SIG-M5 treated with dmso at 0.1 percent for 504 hours (cell line): ENCODE data around the gene PHF19.

Experiments
- DNase-seq: peaks from one replicate; lab custom pipeline; 2025; ENCODE audit not compliant: unreplicated experiment; lab: John Stamatoyannopoulos, UW

Gene PHF19

DNA sequence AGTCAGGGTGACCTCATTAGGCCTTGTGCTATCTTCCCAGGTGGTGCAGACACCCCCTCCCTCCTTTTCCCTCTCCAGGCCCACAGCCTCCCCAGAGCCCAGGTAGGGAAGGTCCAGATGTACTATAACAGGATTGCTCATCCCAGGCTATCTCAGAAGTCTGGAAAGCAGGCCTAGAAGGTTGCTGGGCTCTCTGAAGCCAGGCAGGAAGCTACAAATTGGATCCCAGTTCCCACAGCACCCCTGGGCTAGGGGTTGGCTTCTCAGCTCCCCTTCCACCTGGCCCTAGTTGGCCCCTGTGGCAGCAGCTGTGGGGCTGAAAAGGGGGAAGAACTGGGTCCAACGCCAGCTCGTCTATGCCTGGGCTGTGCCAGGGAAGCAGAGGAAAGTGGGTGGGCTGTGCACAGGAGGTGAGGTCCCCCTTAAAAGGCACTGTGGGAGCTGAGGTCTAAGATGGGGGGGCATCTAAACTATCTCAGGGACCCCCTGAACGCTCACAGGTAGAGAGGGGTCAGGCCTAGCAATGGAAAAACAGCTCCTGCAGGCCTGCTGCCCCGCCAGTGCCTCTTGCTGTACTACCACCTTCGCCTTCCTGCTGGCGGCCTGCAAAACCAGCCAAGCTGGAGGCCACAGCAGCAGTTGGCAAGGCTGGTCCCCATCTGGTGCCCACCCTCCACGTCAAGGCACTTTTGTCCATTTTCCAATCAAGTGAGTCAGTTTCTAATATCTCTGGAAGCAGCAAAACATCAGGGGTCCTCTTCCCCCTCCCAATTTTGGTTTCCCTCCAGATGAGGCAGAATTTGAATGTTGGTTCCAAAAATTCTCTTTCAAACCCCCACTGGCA, 20.9 kb downstream of the PHF19 start:
- no peak for DNase-seq

DNA sequence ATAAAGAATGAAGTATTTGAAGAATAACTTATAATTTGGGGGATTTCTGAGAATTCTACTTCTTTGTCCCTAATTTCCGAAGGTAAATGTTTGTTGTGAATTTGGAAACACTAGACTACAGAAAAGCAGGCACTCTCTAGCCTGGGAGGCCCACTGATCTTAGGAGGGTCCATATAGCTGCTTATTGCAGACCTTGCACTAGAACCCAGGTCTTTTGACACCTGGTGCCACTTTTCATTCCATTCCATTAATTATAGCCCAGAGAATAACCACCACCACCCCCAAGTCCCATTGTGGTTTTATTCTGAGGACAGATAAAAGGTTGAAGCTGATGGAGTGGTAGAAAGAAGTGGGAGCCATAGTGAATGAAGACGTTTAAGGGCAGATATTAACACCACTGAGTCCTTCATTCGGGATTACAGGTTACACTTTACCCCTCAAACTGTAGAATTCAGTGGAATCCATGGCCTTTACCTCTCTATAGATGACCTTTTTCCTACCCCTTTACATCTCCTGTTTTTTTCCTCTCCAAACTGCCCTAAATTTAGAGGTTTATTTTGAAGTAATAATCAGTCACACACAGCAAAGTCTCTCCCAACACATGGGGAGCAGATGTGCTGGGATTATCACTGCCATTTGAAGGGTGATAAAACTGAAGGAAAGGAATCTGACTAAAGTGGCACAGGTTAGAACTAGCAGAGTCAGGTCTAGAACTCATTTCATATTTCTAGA, 22.2 kb downstream of the PHF19 start:
- DNase-seq = no peak

DNA sequence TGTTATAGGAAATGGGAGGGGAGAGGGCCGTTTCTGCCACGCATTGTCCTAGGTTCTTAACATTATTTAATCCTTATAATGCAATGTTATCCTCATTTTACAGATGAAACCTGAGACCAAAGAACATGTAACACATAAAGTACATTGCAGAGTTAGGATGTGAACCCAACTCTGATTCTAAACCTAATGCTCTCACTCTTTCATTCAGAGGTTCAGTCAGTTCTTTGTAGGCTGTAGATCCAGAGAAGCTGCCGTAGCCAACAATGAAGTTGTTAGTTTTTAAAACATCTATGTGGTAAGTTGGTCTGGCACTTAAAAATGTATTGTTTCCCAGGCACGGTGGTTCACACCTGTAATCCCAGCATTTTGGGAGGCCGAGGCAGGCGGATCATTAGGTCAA, 23.8 kb downstream of the PHF19 start:
- no peak for DNase-seq

DNA sequence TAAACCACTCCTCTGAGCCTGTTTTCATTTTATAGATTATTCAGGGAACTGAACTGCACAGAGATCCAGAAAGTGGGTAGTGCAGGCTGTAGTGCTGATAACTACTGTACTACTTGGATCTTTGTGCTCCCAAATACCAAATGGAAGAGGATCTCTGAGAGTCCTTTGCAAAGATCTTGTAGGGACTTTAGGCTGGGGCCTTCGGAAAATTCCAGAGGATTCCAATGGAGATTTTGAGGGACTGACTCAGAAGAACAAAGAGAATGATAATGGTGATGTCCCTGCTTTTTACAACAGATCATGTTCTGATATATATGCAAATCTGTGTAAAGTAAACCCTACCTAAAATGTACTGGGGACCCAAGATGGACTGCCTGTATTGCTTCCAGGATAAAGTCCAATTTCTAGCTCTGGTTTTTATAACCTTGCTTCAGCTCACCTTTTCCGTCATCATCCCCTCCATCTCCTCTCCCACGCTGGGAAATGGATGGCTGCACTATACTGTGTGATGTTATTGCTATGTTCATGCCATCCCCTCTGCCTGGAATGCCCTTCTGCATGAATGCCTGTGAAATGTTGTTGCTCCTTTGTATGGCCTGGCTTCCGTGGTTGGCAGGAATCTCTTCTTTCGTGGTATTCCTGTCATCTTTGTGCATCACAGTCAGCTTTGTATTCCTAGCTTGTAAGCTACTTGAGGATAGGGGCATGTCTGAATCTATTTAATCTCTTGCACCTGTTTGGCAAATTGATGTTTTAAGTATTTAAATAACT, 24.6 kb downstream of the PHF19 start:
- no peak for DNase-seq

DNA sequence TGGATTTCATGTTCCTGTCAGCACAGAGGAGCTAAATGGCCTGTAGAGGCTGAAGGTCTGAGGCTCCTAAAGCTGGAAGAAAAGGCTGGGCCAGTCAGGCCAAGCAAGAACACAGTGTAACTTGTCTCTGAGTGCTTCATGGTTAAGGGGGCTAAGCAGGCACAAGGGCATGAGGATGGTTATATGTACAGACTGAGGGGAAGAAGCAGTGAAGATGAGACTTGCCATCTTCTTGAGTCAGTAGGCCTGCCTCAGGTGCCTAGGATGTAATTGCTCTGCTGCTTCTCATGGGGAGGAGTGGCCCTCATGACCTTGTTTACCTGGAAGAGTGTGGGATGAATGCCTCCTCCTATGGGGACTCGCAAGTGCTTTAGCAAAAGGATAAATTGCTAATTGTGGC, 25.5 kb downstream of the PHF19 start:
- DNase-seq = no peak

DNA sequence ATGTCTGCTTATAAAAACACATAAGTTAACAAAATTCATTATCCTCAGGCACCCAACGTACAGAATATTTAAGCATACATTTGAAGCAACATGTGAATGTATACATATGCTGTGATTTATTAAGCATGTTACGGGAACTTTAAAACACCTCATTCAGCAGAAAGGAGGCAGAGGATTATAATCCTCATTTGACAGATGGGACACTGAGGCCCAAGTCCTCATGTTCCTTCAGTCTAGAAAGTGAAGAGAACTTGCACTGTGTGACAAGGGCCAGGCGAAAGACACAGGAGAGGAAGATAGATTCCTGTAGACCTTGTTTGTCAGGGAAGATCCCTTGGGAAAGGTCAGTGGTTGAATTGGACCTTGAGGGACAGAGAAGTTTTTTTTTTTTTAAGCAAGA, 26.7 kb downstream of the PHF19 start:
- no peak for DNase-seq

DNA sequence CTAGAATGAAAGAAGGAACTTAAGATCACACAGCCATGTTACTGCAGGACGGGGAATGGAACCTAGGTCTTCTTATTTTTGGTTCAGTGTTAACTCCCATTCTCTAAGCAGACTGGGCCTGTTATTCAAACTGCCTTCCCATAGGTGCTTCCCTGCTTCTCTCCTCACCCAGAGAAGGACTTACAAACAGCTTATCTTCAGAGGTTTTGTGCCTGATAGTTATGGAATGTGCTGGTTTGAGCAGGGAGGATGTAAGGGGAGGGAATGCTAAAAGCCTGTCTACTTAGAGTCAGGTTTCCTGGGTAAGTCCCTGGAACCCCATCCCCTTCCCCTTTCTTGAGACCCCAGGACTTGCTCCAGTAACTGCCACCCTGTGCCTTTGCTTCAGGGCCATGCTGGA, 30.1 kb downstream of the PHF19 start:
- no peak for DNase-seq

DNA sequence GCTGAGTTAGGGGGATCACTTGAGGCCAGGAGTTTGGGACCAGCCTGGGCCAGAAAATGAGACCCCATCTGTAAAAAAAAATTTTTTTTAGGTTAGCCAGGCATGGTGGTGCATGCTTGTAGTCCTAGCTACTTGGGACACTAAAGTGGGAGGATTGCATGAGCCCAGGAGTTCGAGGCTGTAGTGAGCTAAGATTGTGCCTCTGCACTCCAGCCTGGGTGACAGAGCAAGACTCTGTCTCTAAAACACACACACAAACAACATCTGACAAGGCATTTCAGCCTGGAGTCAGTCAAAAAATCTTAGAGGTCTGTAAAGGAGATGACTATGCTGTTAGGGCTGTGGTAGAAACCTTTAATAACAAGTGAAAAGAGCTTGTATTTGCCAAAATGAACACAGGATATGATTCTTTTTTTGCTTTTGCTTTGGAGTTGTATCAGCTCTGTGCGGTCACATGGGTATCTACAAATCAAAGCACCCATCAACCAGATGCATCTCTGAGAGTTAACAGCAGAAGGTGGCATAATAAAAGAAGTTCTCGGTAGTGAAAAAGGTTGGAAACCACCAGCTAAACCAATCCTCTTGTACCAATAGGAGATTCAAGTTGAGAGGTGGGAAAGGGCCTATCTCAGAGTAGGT, 30.6 kb downstream of the PHF19 start:
- no peak for DNase-seq

DNA sequence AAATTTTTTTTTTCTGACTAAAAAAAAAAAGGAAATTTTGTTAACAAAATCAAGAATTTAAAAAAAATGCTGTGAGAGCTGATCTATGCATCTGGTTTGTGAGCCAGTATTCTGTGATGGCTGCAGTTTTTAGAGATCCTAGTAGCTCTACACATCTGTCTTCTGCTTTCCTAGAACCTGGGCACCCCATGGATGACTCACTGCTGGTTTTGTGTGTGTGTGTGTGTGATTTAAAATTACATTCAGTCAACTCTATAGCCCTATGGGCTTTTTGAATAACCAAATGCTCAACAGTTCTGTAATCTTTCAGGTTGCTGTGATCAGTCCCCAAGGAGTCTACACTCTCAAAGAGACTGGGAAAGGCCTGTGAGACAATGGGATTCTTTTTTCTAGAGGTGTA, 31.7 kb downstream of the PHF19 start:
- no peak for DNase-seq

DNA sequence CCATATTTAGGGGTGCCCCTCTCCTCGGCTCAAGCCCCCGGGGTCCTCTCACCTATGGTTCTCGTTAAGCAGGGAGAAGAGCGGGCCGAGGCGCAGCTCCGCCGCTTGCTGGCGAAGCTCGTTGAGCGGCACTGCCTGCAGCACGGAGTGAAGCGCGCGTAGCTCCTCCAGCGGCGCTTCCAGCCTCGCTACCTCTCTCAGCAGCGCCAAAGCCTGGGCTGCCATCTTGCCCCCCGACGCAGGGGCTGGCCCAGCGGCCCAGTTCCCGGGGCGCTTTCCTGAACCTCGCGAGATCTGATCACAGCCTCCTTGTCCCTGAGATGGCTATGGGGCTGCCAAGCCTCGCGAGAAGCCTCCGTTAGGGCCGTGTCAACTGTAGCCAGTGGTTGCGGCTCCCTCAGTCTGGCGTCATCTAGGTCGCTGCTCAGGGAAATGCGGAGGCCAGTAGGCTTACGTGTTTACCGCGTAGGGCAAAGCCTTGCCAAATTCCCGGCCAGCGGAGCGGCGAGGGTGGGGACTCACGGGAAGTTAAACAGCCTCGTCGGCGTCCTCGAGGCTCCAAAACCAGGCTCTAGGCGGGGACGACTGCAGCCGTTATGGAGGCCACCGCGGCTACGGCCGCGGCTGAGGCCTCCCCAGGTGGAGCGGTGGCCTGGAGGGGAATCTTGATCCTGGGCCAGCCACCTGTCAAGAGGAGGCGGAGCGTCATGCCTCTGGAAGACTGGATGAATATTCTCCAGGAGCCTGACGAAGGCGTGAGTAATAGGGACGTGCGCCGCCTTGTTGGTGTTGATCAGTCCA, 34.1 kb downstream of the PHF19 start, which contains the start of gene PSMD5:
Gene PSMD5, minus strand, starts transcription at position 238 of the 801 bp plus-strand sequence. Its CDS starts 13 bp downstream, at position 225.
- DNase-seq = peak; percentile 98

DNA sequence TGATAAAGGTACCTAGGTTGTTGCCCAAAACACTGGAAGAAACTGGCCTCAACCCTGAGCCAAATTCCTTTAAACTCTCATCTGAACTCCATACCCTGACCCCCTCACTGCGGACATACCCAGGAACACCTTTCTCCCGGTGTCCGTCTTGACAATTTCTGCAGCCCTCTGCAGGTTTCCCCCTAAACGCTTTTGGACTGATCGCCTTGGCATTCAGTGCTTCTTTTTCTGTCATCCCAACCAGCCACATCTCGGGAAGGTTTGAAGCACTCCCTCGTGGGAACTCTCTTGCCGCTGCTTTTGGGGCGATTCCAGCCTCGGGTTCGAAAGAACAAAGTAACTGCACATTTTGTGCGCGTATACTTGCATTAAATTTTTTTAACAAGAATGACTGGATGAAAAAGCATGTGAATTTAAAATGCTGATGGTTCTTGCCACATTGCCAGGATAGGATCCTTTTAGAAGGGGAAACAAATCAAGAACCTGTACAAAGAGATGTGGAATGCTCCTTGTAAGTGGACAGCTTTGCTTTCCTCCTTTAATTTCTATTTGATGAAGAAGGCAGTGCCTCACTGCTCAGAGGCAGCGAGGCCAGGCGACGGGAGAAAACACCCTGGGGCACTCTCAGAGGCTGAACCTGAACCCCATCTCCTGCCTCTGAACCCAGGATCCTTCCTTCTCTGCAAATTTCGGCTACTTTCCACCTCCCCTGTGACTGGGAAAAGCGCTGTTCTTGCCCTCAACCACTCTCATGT, 34.9 kb downstream of the PHF19 start:
- no peak for DNase-seq

DNA sequence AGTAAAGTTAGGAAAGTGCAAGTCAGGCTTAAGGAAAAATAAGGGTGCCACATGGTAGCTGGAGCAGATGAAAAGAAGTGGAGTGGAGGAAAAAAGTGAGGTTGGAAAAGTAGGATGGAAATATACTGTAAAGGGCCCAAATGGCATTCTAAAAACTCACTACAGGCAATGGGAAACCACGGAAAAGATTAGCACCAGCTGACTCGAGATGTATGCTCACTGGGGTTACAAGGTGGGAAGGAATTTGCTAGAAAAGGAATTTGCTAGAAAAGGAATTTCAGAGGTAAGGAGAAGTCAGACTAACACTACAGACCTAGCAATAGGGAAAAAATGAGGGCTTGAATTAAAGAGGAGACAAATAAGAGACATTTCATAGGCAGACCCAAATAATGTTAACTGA, 37.8 kb downstream of the PHF19 start:
- no peak for DNase-seq

DNA sequence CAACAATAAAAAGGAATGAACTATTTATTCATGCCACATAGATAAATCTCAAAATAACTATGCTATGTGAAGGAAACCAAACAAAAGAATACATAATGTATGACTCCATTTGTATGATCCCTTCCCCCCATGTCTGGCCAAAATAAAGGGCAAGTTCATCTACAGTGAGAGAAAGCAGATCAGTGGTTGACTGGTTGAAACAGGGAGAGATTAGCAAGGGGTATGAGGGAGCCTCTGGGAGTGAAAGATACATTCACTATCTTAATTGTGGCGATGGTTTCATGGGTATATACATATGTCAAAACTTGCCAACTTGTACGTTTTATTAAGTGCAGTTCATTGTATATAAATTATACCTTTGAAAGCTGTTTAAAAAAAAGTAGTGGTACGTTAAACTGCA, 39.1 kb downstream of the PHF19 start:
- no peak for DNase-seq

DNA sequence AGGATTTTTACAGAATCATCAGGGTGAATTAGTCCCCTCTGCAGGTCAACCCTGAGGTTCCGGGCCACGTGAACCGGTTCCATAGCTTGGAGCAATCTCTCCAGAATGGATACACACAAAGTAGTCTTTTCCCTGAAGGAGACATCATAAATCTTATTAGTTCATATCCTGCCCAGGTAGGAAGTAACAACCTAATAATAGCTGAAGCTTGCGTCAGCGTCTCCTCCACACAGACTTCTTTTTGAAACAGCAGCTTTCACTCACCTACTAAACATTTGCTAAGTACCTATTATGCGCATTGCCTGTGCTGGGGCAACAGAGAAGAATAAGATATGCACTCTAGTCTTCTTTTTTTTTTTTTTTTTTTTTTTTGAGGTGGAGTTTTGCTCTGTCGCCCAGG, 43.7 kb downstream of the PHF19 start:
- no peak for DNase-seq

DNA sequence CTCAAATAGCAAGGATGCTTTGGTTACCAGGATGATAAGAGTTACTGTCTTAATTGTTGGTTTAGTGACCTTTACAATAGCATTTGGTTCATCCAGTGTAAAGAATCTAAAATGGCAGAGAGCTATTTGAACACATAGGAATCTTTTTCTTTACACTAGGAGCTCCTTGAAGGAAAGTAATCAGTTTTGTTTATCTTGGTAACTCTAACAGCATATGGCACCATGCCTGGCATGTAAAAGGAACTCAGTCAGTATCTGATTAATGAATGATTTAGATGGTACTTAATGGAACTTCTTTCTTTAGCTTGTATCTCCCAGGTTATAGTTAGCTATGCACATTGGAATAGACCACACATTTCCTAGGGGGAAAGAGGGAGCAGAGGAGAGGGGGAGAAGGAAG, 44.2 kb downstream of the PHF19 start:
- no peak for DNase-seq

DNA sequence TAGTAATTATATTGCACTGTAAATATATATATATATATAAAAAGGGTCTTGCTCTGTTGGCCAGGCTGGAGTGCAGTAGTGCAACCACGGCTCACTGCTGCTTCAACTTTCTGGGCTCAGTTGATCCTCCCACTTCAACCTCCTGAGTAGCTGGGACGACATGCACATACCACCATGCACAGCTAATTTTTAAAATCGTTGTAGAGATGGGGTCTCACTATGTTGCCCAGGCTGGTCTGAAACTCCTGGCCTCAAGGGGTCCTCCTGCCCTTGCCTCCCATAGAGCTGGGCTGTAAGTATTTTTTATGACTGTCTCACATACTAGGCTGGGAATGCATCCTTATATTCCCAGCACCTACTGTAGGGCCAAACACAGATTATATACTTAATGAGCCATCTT, 46.1 kb downstream of the PHF19 start:
- no peak for DNase-seq

DNA sequence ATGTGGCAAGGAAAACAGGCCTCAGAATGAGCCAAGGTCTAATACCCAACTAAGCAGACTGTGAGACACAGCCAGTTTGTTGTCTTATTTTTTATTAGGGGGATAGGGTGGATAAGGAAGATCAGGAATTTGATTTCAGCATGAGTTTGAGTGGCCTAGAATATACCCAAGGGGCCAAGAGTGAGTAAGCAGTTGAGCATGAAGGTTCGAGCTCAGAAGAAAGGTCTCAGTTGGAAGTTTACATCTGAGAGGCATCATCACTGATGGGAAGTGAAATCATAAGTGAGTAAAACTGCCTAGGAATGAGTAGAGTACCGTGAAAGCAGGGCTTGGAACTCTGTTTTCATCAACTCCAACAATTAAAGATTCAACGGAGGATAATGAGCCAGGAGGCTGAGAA, 46.8 kb downstream of the PHF19 start:
- DNase-seq = no peak

DNA sequence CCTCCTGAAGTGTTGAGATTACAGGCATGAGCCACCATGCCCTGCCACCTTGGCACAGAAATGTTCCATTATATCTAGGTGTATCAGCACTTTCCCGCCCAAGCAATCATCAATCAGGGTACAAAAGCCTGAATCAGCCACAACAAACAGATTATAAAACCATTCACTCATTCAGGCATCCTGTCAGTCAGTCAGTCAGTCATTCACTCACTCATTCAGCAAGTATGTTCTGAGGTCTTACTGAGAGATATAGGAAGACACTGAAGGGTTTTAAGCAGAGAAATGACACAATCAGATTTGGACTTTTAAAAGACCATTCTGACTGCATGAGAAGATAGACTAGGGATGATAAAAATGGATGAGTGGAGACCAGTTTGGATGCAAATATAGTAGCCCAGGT, 47.3 kb downstream of the PHF19 start:
- DNase-seq = no peak

DNA sequence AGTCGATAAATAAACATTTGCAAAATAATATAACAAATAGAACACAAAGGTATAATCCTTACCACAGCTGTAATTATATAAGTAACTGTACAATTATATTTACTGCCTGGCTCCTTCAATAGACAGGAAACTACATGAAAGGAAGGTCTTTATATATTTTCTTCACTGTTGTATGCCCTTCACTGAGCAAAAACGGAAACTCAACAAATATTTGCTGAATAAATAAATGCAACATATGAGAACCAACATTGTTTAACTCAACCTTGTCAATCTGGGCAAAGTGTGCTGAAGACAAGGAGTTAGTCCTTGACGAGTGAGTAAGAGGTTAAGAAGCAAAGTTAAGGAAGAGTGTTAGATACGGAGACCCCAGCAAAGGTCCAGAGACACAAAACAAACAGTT, 56.9 kb downstream of the PHF19 start:
- no peak for DNase-seq

DNA sequence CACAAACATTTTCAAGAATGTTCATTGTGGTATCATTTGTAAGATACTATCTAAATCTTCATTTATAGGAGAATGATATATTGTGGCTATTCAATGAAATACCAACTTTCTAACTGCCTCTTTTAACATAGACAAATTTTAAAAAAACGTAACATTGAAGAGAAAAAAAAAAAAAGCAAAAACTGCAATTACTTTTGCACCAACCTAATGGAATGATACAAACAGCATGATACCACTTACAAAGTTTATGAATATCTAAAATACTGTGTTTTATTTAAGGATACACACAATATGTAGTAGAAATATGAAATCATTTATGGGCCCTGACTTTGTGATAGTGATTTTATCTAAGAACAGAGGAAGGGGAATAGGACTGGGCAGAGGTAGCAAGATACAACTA, 58.4 kb downstream of the PHF19 start:
- DNase-seq = no peak
